ENCODE results near the gene KCNMB2. TPM values are rescaled to one million over a fixed set of nuclear protein-coding genes. Genes with fewer than 3 reads are reported as not detected.
A peak's percentile ranks its signal among the peaks of the same experiment; 100 is the strongest.

The KCNMB2 gene
- total and polyA plus RNA-seq, 4 donors, result not detected

GRCh38 chr3:178504128-178504527, 32.1 kb upstream of the KCNMB2 start:
- ATAC-seq (ENCODE audit: low FRiP score), result no peak
- 78 to 84% methylated on average over 2 of the region's 2 CpGs for WGBS, 2 donors
- Histone ChIP-seq H3K36me3 (ENCODE audit: control insufficient read depth in 1 of 2, insufficient read depth in 2 of 2, low read length in 1 of 2) (no peaks in the 10 kb centered on the region), H3K4me1 (ENCODE audit: control insufficient read depth in 1 of 2, insufficient read depth in 2 of 2, low read length in 2 of 2) (no peaks in the 10 kb centered on the region), H3K4me3 (ENCODE audit: low read length in 2 of 2) (no peak overlapping the region), H3K9me3 (ENCODE audit: control insufficient read depth, low read length) (peaks cover 2% of the 10 kb centered on the region), H3K27me3 (ENCODE audit: control insufficient read depth in 1 of 2, insufficient read depth in 2 of 2, low read length in 1 of 2) (no peaks in the 10 kb centered on the region), H3K27ac (ENCODE audit: low read depth in 1 of 2, low read length in 2 of 2) (no peak overlapping the region)
- no peak for DNase-seq
- intact Hi-C loops (cut with DNase I), result no loop called here

DNA sequence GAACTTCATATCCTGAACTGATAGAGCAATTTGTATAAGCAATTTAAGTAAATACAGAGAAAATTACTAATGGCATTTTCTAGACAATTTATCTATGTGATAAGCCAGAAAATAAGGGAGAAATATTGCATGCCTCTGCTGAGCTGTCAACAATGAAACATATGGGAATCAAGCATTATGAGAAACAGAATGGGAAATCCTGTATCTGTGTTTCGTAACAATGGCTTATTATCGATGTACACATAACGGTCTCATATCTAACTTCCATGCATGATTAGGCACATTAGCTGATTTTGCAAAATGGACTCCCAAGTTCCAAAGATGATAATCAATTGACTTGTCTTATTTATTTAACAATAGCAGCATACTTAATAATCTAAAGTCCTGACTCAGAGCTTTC, 30.4 kb upstream of the KCNMB2 start:
- intact Hi-C loops (cut with DNase I), result no loop called here
- WGBS, 2 donors, result 75 to 77% methylated on average over 3 of the region's 3 CpGs
- Histone ChIP-seq H3K4me1 (ENCODE audit: control insufficient read depth in 1 of 2, insufficient read depth in 2 of 2, low read length in 2 of 2) (no peaks in the 10 kb centered on the region), H3K9me3 (ENCODE audit: control insufficient read depth, low read length) (peaks cover 3% of the 10 kb centered on the region), H3K27ac (ENCODE audit: low read depth in 1 of 2, low read length in 2 of 2) (no peak overlapping the region), H3K27me3 (ENCODE audit: control insufficient read depth in 1 of 2, insufficient read depth in 2 of 2, low read length in 1 of 2) (no peaks in the 10 kb centered on the region), H3K36me3 (ENCODE audit: control insufficient read depth in 1 of 2, insufficient read depth in 2 of 2, low read length in 1 of 2) (no peaks in the 10 kb centered on the region), H3K4me3 (ENCODE audit: low read length in 2 of 2) (no peak overlapping the region)
- DNase-seq (no peak), ATAC-seq (ENCODE audit: low FRiP score) (no peak)

- intact Hi-C loops (cut with DNase I), result no loop called here
- WGBS, 2 donors, result 68 to 74% methylated on average over 5 of the region's 5 CpGs
- Histone ChIP-seq H3K27me3 (ENCODE audit: control insufficient read depth in 1 of 2, insufficient read depth in 2 of 2, low read length in 1 of 2) (no peaks in the 10 kb centered on the region), H3K36me3 (ENCODE audit: control insufficient read depth in 1 of 2, insufficient read depth in 2 of 2, low read length in 1 of 2) (no peaks in the 10 kb centered on the region), H3K4me1 (ENCODE audit: control insufficient read depth in 1 of 2, insufficient read depth in 2 of 2, low read length in 2 of 2) (no peaks in the 10 kb centered on the region), H3K4me3 (ENCODE audit: low read length in 2 of 2) (no peak overlapping the region), H3K27ac (ENCODE audit: low read depth in 1 of 2, low read length in 2 of 2) (no peak overlapping the region), H3K9me3 (ENCODE audit: control insufficient read depth, low read length) (peaks cover 3% of the 10 kb centered on the region)
- ATAC-seq (ENCODE audit: low FRiP score) (peak; percentile 22), DNase-seq (no peak)
These were observed 28.5 kb upstream of the KCNMB2 start for GRCh38 chr3:178507507-178508442.

GRCh38 chr3:178508443-178508825, 27.8 kb upstream of the KCNMB2 start:
- Histone ChIP-seq H3K4me3 (ENCODE audit: low read length in 2 of 2) (no peak overlapping the region), H3K36me3 (ENCODE audit: control insufficient read depth in 1 of 2, insufficient read depth in 2 of 2, low read length in 1 of 2) (no peaks in the 10 kb centered on the region), H3K4me1 (ENCODE audit: control insufficient read depth in 1 of 2, insufficient read depth in 2 of 2, low read length in 2 of 2) (no peaks in the 10 kb centered on the region), H3K9me3 (ENCODE audit: control insufficient read depth, low read length) (peaks cover 3% of the 10 kb centered on the region), H3K27ac (ENCODE audit: low read depth in 1 of 2, low read length in 2 of 2) (no peak overlapping the region), H3K27me3 (ENCODE audit: control insufficient read depth in 1 of 2, insufficient read depth in 2 of 2, low read length in 1 of 2) (no peaks in the 10 kb centered on the region)
- intact Hi-C loops (cut with DNase I), result no loop called here
- ATAC-seq (ENCODE audit: low FRiP score), result no peak
- WGBS, 2 donors, result 75 to 78% methylated on average over 2 of the region's 2 CpGs
- DNase-seq, result no peak

DNA sequence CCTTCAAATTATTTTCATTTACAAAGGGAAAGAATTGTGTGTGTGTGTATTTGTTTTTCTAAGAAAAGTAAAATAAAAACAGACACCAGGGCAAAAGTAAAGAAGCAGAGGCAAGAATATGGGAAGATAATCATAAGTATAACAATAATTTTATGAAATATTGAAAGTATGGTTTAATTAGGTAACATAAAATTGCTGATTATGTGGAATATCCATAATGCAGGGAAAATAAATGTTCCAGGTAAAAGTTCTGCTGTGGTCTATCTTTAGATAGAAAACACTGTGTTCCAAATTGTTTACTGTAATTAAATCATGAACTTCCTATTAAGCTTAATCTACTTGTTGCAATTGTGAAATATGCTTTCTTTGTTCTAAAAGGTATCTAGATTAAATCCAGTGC, 25.7 kb upstream of the KCNMB2 start:
- Histone ChIP-seq H3K9me3 (ENCODE audit: control insufficient read depth, low read length) (peaks cover 3% of the 10 kb centered on the region), H3K36me3 (ENCODE audit: control insufficient read depth in 1 of 2, insufficient read depth in 2 of 2, low read length in 1 of 2) (no peaks in the 10 kb centered on the region), H3K27me3 (ENCODE audit: control insufficient read depth in 1 of 2, insufficient read depth in 2 of 2, low read length in 1 of 2) (no peaks in the 10 kb centered on the region), H3K27ac (ENCODE audit: low read depth in 1 of 2, low read length in 2 of 2) (no peak overlapping the region), H3K4me1 (ENCODE audit: control insufficient read depth in 1 of 2, insufficient read depth in 2 of 2, low read length in 2 of 2) (no peaks in the 10 kb centered on the region), H3K4me3 (ENCODE audit: low read length in 2 of 2) (no peak overlapping the region)
- intact Hi-C loops (cut with DNase I), result no loop called here
- ATAC-seq (ENCODE audit: low FRiP score) (no peak), DNase-seq (no peak)

DNA sequence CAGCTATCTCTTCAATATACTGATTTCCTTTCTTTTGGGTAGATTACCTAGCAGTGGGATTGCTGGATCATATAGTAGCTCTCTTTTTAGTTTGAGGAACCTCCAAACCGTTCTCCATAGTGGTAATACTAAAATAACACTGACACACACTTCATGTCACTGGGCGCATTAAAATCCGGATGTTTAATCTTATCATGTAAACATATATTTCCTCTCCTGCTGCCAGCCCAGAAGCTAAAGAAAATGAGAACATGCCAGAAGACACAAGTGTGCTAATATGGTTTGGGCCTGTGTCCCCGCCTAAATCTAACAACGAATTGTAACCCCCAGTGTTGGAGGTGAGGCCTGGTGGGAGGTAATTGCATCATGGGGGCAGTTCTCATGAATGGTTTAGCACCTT, 23.6 kb upstream of the KCNMB2 start:
- no peaks in the 10 kb centered on the region for H3K36me3 ChIP-seq (ENCODE audit: control insufficient read depth in 1 of 2, insufficient read depth in 2 of 2, low read length in 1 of 2)
- intact Hi-C loops (cut with DNase I), result no loop called here
- no peaks in the 10 kb centered on the region for H3K4me1 ChIP-seq (ENCODE audit: control insufficient read depth in 1 of 2, insufficient read depth in 2 of 2, low read length in 2 of 2)
- WGBS, 2 donors, result 59 to 60% methylated on average over 5 of the region's 5 CpGs
- no peaks in the 10 kb centered on the region for H3K27me3 ChIP-seq (ENCODE audit: control insufficient read depth in 1 of 2, insufficient read depth in 2 of 2, low read length in 1 of 2)
- no peak overlapping the region for H3K27ac ChIP-seq (ENCODE audit: low read depth in 1 of 2, low read length in 2 of 2)
- H3K9me3 ChIP-seq (ENCODE audit: control insufficient read depth, low read length), result peaks cover 3% of the 10 kb centered on the region
- DNase-seq, result no peak
- ATAC-seq (ENCODE audit: low FRiP score), result no peak
- no peak overlapping the region for H3K4me3 ChIP-seq (ENCODE audit: low read length in 2 of 2)

DNA sequence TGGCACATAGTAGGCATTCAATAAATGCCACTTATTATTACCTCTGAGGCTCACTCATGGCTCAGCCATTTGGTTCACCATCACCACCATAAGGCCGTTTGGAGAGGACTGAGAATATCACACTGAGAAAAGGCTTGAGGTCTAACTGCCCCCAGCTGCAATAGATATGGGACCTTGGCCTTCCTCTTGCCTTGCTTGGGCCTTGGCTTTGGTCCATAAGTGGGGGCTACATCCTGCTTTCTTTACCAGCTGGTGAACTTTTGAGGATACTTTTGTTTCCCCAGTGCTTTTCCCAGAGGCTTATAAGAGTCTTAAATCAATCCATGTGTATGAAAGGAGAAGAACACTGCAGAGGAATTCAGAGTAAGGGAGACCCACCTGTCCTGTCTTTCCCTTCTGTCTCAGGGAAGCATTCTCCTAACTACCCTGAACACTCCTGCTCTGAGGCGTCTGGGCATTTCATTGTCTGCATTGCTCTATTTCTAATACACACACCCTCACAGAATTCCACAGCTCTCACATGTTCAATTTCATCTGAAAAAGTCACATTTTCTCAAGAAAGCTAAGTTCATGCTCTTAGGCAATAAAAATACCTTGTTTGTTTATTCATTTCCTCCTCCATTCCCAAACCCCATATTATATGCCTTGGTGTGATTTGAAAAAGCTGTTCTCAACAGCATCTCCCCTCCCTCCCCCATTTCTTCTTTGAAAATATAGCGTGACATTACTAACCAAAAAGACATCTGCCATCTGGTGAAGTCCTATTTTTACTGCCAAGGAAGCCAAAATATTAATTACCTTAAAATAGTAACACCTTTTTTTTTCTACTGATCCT, 22.5 kb upstream of the KCNMB2 start:
- no peak overlapping the region for H3K4me3 ChIP-seq (ENCODE audit: low read length in 2 of 2)
- no peaks in the 10 kb centered on the region for H3K27me3 ChIP-seq (ENCODE audit: control insufficient read depth in 1 of 2, insufficient read depth in 2 of 2, low read length in 1 of 2)
- intact Hi-C loops (cut with DNase I), result no loop called here
- 66 to 74% methylated on average over 3 of the region's 3 CpGs for WGBS, 2 donors
- peaks cover 3% of the 10 kb centered on the region for H3K9me3 ChIP-seq (ENCODE audit: control insufficient read depth, low read length)
- no peak overlapping the region for H3K27ac ChIP-seq (ENCODE audit: low read depth in 1 of 2, low read length in 2 of 2)
- H3K36me3 ChIP-seq (ENCODE audit: control insufficient read depth in 1 of 2, insufficient read depth in 2 of 2, low read length in 1 of 2), result no peaks in the 10 kb centered on the region
- H3K4me1 ChIP-seq (ENCODE audit: control insufficient read depth in 1 of 2, insufficient read depth in 2 of 2, low read length in 2 of 2), result no peaks in the 10 kb centered on the region
- DNase-seq (no peak), ATAC-seq (ENCODE audit: low FRiP score) (no peak)

GRCh38 chr3:178514401-178514800, 21.8 kb upstream of the KCNMB2 start:
- Histone ChIP-seq H3K4me1 (ENCODE audit: control insufficient read depth in 1 of 2, insufficient read depth in 2 of 2, low read length in 2 of 2) (no peaks in the 10 kb centered on the region), H3K9me3 (ENCODE audit: control insufficient read depth, low read length) (no peaks in the 10 kb centered on the region), H3K36me3 (ENCODE audit: control insufficient read depth in 1 of 2, insufficient read depth in 2 of 2, low read length in 1 of 2) (no peaks in the 10 kb centered on the region), H3K27ac (ENCODE audit: low read depth in 1 of 2, low read length in 2 of 2) (no peak overlapping the region), H3K27me3 (ENCODE audit: control insufficient read depth in 1 of 2, insufficient read depth in 2 of 2, low read length in 1 of 2) (no peaks in the 10 kb centered on the region), H3K4me3 (ENCODE audit: low read length in 2 of 2) (no peak overlapping the region)
- no peak for DNase-seq
- ATAC-seq (ENCODE audit: low FRiP score), result no peak
- intact Hi-C loops (cut with DNase I), result no loop called here
- 91 to 96% methylated on average over 2 of the region's 2 CpGs for WGBS, 2 donors

Data from aorta (tissue), 5 donors.